IPS-18c (cell line): ENCODE data around the gene POTEB3.
"Not testable (repeated sequence)": the region's sequence is repeated elsewhere in the genome, so short reads cannot be mapped to it uniquely, and the experiment has no call there.

Experiments
- H3K4me3 ChIP-seq: 2 replicates; pipeline ENCODE4 v1.7.0; 2013; ENCODE audit warnings: low read depth, mild to moderate bottlenecking, low read length, moderate library complexity; ENCODE audit not compliant: insufficient read depth
- H3K9me3 ChIP-seq: one replicate; pipeline ENCODE4 v1.6.1; 2013; ENCODE audit warnings: mild to moderate bottlenecking, low read length, moderate library complexity; ENCODE audit not compliant: control insufficient read depth, insufficient read depth

Gene POTEB3

GRCh38 chr15:21440399-21440798 is at the start of gene POTEB3:
POTEB3 (minus strand) TSS chr15:21440499; CDS start chr15:21440011, 488 bp downstream.
- not testable (repeated sequence) for H3K4me3 ChIP-seq, H3K9me3 ChIP-seq

GRCh38 chr15:21453683-21454082 is 13.4 kb upstream of the POTEB3 start:
- not testable (repeated sequence) for H3K9me3 ChIP-seq, H3K4me3 ChIP-seq

- not testable (repeated sequence) for H3K9me3 ChIP-seq, H3K4me3 ChIP-seq
These were observed 11.7 kb upstream of the POTEB3 start for GRCh38 chr15:21451920-21452563.

- not testable (repeated sequence) for H3K9me3 ChIP-seq, H3K4me3 ChIP-seq
These were observed 11.2 kb upstream of the POTEB3 start for GRCh38 chr15:21451487-21451886.

GRCh38 chr15:21407366-21407765 is 32.9 kb downstream of the POTEB3 start:
- H3K9me3 ChIP-seq, H3K4me3 ChIP-seq: not testable (repeated sequence)

GRCh38 chr15:21401531-21401930 is 38.8 kb downstream of the POTEB3 start:
- not testable (repeated sequence) for H3K9me3 ChIP-seq, H3K4me3 ChIP-seq

- not testable (repeated sequence) for H3K4me3 ChIP-seq, H3K9me3 ChIP-seq
These were observed 41.2 kb downstream of the POTEB3 start for GRCh38 chr15:21399111-21399510.

GRCh38 chr15:21398511-21398910 is 41.8 kb downstream of the POTEB3 start:
- not testable (repeated sequence) for H3K9me3 ChIP-seq, H3K4me3 ChIP-seq

GRCh38 chr15:21397656-21398055 is 42.6 kb downstream of the POTEB3 start:
- not testable (repeated sequence) for H3K4me3 ChIP-seq, H3K9me3 ChIP-seq

- H3K9me3 ChIP-seq = not testable (repeated sequence)
These were observed 43.1 kb downstream of the POTEB3 start for GRCh38 chr15:21397186-21397585.

GRCh38 chr15:21385961-21386360 is 54.3 kb downstream of the POTEB3 start:
- not testable (repeated sequence) for H3K4me3 ChIP-seq, H3K9me3 ChIP-seq

More at GRCh38 chr15:21397186-21397585, 43.1 kb downstream of the POTEB3 start:
- not testable (repeated sequence) for H3K4me3 ChIP-seq

- not testable (repeated sequence) for H3K9me3 ChIP-seq, H3K4me3 ChIP-seq
These were observed 56.3 kb downstream of the POTEB3 start for GRCh38 chr15:21383866-21384485.

- not testable (repeated sequence) for H3K9me3 ChIP-seq, H3K4me3 ChIP-seq
These were observed 66.6 kb downstream of the POTEB3 start for GRCh38 chr15:21373682-21374081.

- not testable (repeated sequence) for H3K4me3 ChIP-seq, H3K9me3 ChIP-seq
These were observed 71.1 kb downstream of the POTEB3 start for GRCh38 chr15:21369177-21369576.

GRCh38 chr15:21368625-21369024 is 71.7 kb downstream of the POTEB3 start:
- not testable (repeated sequence) for H3K9me3 ChIP-seq, H3K4me3 ChIP-seq
